ENCODE results near the gene VPS45. TPM values are rescaled to one million over a fixed set of nuclear protein-coding genes. Genes with fewer than 3 reads are reported as not detected.
"Not testable (repeated sequence)": the region's sequence is repeated elsewhere in the genome, so short reads cannot be mapped to it uniquely, and the experiment has no call there.

VPS45 gene
- total and polyA plus RNA-seq, 2 of the 4 experiments (the other 2 are of a cell fraction), result 32.4 to 33.3 TPM

GRCh38 chr1:150055507-150055906, 12.1 kb upstream of the VPS45 start:
- H3K4me1 ChIP-seq (ENCODE audit: control insufficient read depth, insufficient read depth, low read length); H3K9me3 ChIP-seq (ENCODE audit: control insufficient read depth, insufficient read depth, low read length); H3K56ac ChIP-seq (ENCODE audit: extremely low read depth, insufficient read depth, low read length); H3K23ac ChIP-seq (ENCODE audit: low read depth, low read length); H3K27ac ChIP-seq (ENCODE audit: insufficient read depth, low read length); H4K20me1 ChIP-seq (ENCODE audit: insufficient read depth, low read length); H2AK5ac ChIP-seq (ENCODE audit: low read depth, low read length); H3K4me2 ChIP-seq (ENCODE audit: low read depth, low read length); CTCF ChIA-PET; H2BK5ac ChIP-seq (ENCODE audit: low read depth, low read length, poor library complexity, severe bottlenecking); BruUV-seq (replicated peaks); DNase-seq; H2BK20ac ChIP-seq (ENCODE audit: low read depth, low read length); H3K9ac ChIP-seq (ENCODE audit: low read depth, low read length); dilution Hi-C loops (cut with HindIII; ENCODE audit: low sequenced_read_pairs, unreplicated experiment); H2AFZ ChIP-seq (replicated peaks; ENCODE audit: low read length, poor library complexity); H3K36me3 ChIP-seq (ENCODE audit: control insufficient read depth, insufficient read depth, low read length); H4K5ac ChIP-seq (ENCODE audit: low read depth, low read length); H4K8ac ChIP-seq (ENCODE audit: low read depth in 2 of 2, low read length in 2 of 2); ATAC-seq (ENCODE audit: low read depth); H3K9me1 ChIP-seq (ENCODE audit: insufficient read depth, low read length); H3K4me3 ChIP-seq (ENCODE audit: insufficient read depth, low read depth, low read length); H2BK120ac ChIP-seq (ENCODE audit: low read depth, low read length); H3K4ac ChIP-seq (ENCODE audit: low read depth, low read length); intact Hi-C loops (cut with micrococcal nuclease); H4K91ac ChIP-seq (ENCODE audit: insufficient read depth, low read depth, low read length); H2BK15ac ChIP-seq (ENCODE audit: low read depth, low read length); H2AK9ac ChIP-seq (replicated peaks; ENCODE audit: low read depth, low read length, poor library complexity); H3K14ac ChIP-seq (replicated peaks; ENCODE audit: low read depth, low read length); POLR2A ChIA-PET (ENCODE audit: unreplicated experiment); H3K27me3 ChIP-seq (ENCODE audit: control insufficient read depth, insufficient read depth, low read length); H3K18ac ChIP-seq (ENCODE audit: low read depth, low read length): not testable (repeated sequence)
- in situ Hi-C loops (cut with MboI; ENCODE audit: low sequenced_read_pairs), result loop anchor here (10.0 kb wide), 1 partner anchor 161 kb away; the partner anchor contains the start of gene BOLA1
- H3K79me1 ChIP-seq (ENCODE audit: low read depth in 1 of 2, low read length in 2 of 2), result peaks cover 7 to 14% of the 10 kb centered on the region in 2 experiments; a peak in 2 of 4 replicates
- WGBS, 2 experiments (ENCODE audit: extremely low coverage in 2 of 2, insufficient read length in 1 of 2), result no CpG with 5 or more reads among the region's 4 CpGs
